Dermis blood vessel endothelial cell (primary cell): ENCODE results near the gene GATA3. TPM values are rescaled to one million over a fixed set of nuclear protein-coding genes. Genes with fewer than 3 reads are reported as not detected.
"Not testable (repeated sequence)": the region's sequence is repeated elsewhere in the genome, so short reads cannot be mapped to it uniquely, and the experiment has no call there.

Source experiments
- DNase-seq: peaks from one replicate; pipeline ENCODE4 v3.0.0; 2010
- total RNA-seq: library from RNA; depleted of rRNA; stranded (reverse); fragments of >200 nt; gene quantifications from 2 replicates; pipeline ENCODE4 v1.2.3, GENCODE V29; 2014

The GATA3 gene
- total RNA-seq = 0.05 and 0.17 TPM in 2 replicates

DNA sequence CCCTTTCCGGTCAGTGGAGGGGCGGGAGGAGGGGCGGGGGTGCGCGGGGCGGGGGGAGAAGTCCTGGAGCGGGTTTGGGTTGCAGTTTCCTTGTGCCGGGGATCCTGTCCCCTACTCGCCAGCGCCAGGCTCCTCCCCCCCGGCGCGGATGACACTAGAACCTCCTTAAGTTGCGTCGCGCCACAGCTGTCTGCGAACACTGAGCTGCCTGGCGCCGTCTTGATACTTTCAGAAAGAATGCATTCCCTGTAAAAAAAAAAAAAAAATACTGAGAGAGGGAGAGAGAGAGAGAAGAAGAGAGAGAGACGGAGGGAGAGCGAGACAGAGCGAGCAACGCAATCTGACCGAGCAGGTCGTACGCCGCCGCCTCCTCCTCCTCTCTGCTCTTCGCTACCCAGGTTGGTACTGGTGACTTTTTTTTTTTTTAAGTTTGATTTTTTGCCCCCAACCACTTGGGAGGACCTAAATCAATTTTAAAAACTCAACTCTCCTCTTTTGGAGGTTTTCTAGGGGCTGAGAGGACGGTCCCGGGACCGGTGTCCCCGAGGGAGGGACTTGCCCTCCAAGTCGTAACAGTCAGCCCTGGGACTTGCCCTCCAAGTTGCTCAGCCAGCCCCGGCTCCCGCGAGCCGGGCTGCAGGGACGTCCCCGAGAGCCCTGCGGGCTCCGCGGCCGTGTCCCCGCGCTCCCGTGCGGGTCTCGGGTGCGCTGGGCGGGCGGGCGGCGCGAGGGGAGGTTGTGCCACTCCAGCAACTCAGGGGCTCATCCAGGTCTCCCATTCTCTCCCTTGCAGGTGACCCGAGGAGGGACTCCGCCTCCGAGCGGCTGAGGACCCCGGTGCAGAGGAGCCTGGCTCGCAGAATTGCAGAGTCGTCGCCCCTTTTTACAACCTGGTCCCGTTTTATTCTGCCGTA is at the start of gene GATA3:
GATA3 (plus strand) TSS at position 195 of the 914 bp plus-strand sequence. CDS start 968 bp downstream, outside the sequence.
- peak; percentile 55 for DNase-seq

DNA sequence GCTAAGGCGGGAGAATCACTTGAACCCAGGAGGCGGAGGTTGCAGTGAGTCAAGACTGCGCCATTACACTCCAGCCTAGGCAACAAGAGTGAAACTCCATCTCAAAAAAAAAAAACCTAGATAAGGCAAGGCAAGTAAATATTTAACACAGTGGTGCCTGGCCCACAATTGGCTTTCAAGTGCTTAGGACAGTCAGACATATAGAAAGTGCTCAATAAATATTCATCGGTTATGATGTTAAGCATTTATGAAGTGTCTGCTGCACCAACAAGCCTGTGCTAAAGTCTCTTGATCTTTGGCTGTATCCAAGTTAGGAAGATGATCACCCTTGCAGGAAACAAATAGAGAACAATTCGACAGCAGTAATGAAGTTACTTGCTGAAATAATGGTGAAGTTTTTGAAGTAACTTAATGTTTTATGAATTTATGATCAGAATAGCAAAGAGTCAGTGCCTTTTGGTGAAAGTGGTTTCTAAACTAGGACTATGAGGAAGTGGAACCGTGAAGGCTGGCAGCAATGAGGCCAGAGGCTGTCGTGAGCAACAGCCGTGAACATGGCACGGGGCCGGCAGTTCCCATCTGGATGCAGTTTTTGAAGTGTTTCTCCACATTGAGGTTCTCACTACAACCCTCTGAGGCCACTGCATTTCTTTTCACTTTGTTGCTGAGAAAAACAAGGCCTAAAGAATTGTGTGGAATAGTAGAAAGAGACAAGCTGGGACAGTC is 48.1 kb upstream of the GATA3 start:
- no peak for DNase-seq

DNA sequence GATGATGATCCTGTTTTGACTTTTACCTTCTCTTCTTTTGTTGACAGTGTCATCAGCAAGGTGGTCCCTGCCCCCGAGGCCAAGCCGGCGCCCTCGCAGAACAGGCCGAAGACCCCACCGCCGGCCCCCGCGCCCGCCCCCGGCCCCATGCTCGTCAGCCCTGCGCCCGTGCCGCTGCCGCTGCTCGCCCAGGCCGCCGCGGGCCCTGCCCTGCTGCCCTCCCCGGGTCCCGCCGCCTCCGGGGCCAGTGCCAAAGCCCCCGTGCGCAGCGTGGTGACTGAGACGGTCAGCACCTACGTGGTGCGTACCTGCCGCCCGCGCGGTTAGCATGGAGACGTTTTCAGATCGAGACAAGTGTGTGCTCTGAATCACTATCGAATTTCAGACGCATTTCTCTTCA is 45.5 kb upstream of the GATA3 start:
- DNase-seq = no peak

DNA sequence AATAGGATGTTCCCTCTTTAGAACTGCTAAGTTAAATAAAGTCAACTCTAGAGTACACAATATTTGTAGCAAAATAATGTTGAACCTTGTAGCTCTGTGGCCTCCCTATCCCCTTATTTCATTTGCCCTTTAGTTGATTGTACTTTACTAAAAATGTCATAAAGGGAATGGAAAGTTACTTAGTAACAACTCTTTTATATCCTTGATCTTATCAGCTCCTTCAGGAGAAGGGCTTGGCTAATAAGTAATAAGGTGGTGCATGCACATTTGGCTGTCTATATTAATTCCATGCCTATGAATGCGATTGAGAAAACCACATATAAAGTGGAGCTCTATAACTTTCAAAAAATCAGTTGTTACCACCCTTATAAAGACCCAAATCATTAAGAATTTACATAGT is 41.5 kb upstream of the GATA3 start:
- no peak for DNase-seq

DNA sequence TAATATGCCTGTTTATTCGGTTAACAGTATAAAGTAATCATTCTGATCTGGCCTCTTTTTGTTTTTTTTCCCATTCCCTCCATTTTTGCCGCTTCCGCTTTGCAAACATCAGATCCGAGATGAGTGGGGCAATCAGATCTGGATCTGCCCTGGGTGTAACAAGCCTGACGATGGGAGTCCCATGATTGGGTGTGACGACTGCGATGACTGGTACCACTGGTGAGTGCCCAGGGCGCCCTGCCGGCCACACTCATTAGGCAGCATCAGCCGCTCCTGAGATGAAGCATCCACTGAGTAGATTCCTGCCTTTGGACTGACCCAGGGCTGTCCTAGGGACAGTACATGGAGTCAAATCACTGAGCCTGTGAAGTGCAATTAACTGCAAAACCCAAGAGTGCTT is 40.9 kb upstream of the GATA3 start:
- no peak for DNase-seq

DNA sequence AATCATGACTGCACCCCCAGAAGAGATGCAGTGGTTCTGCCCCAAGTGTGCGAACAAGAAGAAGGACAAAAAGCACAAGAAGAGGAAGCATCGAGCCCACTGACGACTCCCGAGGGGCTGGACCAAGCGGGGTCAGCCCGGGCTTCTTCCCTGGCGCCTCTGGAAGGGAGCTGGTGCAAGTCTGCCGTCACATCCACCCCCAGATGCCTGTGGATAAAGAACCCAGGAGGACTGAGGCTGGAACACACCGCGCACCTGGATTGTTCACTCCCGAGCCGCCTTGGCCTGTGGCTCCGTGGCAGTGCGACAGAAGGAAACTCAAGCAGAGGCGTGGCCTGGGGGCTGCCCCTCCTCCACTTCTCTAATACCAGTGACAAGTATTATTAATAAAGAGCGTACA is 39.8 kb upstream of the GATA3 start:
- DNase-seq = no peak

DNA sequence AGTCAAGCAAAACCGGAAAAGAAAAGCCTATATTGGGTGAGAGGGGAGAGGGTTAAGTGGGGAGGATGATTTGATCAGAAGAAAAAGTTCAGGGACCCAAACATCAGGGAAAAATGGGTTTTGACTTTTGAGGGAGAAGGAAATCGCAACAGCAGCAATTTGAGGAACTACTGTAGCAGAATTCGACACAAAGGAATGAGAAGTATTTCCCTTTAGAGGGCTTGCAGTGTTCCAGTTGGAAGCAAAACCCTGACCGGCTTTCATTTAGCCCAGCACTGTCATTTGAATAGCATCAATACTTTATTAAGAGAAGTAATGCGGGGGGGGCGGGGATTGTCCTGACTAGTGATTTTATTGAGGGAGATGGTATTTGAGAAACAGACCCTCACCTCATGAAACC is 37.2 kb upstream of the GATA3 start:
- DNase-seq = no peak

DNA sequence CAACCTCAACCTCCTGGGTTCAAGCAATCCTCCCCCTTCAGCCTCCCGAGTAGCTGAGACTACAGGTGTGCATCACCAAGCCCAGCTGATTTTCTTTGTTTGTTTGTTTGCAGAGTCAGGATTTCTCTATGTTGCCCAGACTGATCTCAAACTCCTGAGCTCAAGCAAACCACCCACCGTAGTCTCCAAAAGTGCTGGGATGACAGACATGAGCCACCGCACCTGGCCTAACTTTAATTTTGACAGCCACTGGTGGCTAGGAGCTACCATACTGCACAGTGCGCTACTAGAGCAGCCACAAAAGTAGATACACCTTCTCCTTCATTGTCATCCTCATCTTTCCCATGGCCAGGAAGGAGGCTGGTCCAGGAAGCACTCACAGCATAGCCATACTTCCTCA is 31.2 kb upstream of the GATA3 start:
- DNase-seq = no peak

DNA sequence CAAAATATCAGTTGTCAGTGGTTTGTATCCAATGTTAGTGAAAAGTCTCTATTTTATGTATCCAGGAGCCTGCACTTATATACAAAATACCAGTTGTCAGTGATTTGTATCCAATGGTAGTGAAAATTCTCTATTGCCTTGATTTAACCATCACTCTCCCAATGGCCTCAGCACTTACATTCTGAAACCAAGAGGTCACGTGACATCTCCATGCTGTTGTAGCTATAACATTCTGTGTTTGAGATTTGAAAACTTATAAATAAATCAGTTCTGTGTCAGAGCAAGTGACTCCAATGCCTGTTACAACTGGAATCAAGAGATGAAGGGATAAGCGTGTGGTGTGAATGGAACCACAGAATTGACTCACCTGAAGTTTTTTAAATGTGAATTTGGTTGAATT is 30.6 kb upstream of the GATA3 start:
- no peak for DNase-seq

DNA sequence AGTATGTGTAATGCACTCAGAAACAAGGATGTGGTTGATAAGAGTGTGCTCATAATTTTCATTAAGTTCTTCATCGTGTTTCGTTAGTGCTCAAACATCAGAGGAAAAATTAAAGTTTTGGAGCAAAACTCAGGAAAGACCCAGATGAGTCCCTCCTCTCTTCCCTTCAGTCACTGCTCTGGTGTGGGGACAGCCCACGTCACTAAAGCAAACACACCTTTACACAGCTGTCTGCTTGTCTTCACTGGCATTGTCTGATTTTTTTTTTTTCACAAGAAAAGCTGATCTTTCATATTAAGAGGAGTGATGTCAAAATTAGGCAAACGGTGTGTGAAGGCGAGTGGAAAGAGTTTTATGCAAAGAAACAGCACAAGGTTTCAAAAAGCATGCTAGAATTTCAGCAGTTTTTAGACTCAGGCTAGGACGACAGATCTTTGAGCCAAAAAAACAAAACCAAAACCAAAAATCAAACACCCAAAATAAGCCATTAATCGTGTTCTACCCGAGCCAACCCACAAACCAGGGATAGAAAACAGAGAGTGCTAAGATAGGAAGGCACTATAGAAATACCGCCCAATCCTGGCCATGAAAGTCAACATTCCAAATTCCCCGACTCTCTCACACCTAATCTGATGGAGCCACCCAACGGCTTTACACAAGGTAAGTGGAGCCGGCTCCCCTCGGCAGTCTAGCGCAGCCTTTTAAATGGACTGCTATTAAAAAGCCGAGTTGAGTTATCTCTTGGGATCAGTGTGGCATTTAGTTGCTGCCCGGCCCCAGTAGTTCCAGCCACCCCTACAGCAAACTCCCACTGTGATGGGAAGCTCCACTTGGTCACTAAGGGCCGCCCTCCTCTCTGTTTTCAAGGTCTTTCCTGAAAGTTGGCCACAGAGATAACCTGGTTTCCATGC is 27.9 kb upstream of the GATA3 start:
- DNase-seq = no peak

DNA sequence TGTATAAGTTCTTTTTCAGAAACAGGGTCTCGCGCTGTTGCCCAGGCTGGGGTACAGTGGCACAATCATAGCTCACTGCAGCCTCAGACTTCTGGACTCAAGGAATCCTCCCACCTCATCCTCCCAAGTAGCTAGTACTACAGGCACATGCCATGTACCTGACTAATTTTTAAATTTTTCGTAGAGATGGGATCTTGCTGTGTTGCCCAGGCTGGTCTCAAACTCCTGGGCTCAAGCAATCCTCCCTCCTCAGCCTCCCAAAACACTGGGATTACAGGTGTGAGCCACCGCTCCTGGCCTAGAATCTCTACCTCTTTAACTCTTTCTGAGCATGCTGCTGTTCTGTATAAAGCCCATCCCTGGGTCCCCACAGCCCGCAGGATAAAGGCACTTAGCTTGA is 23.3 kb upstream of the GATA3 start:
- not testable (repeated sequence) for DNase-seq

DNA sequence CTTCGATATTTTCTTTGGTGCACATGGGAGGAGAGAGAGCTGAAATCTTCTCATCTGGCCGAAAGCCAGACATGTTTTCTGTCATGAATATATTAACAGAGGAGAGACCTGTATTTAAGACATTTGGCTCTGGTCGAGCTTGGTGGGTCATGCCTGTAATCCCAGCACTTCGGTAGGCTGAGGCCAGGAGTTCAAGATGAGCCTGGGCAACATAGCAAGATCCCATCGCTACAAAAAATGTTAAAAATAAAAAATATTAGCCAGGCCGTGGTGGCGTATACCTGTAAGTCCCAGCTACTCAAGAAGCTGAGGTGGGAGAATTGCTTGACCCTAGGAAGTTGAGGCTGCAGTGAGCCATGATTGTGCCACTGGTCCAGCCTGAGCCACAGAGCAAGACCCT is 21.9 kb upstream of the GATA3 start:
- DNase-seq = no peak

DNA sequence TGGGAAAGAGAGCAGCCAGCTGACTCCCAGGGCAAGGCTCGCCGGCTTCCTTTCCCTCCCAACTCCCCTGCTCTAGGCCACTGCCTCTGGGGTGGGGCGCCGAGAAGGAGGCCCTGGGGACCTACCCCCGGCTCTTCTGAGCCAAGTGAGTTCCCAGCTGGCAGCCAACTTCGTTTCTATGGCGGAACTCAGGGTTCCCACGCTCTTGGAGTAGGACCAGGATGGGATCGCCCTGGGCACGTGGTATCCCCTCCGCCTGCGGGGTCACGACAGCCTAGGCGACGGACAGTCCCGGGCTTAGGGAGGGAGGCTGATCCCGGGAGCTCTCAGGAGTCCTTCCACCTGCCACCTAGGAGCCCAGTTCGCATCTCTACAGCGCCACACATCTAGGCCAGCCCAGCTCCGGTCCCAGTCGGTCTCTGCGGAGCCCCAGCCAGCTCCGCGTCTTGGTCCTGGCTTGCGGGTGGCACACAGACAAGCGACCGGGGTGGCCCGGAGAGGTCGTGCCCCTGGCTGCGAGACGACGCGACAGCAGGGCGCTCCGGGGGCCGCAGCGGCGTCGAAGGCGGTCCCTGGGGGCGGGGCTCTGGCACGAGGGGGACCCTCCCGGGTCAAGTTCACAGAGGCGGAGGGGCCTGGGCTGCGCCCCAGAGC is 20.5 kb upstream of the GATA3 start:
- DNase-seq = no peak

DNA sequence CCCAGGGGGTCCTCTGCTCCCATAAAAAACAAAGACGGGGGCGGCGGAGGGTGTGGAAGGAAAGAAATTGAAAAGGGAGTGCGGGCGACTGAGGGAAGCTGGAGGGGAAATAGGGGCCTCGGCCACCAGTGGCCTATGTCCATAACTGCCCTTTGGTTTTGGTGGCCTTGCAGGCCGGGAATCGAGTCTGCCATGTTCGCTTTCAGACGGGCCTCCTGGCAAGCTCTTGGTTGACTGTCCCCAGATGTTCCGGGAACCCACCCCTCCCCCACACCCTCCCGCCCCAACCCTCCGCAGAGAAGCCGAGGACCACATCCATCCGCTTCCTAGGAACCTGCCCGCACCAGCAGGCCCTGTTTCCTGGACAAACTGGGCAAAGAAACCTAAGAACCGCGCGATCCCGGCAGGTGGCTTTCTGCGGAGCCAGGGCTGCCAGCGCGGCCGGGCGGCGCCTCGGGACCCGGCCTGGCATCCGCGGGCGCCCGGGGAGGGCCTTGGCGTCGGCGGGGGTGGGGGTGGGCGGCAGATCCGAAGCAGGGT is 20.0 kb upstream of the GATA3 start:
- DNase-seq = no peak

DNA sequence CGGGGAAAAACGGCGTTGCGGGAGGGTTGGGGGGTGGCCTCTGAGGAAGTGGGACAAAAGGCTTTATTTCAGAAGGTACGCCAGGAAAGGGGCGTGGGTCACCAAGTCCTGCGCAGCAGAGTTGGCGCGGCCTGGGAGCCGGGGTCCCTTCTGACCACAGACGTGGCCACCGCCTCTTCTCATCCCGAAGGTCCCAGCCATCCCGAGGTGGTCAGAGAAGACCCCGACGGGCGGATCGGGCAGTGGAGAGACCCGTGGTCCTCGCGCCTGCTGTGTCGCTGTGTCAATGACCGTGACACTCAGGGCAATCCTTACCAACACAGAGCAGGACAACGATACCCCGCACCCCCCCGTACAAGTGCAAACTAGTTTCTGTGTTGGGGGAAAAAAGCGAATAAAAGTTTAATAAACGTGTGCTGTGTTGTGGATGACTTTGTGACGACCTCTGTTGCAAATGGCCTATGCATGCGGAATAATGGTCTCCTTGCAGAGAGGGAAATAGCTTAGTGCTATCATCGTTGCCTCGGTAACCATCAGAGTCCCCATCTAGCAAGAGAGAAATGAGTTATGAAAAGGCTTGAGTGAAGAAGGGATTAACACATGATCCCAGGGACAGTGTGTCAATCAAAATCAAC is 19.4 kb upstream of the GATA3 start:
- DNase-seq = no peak

DNA sequence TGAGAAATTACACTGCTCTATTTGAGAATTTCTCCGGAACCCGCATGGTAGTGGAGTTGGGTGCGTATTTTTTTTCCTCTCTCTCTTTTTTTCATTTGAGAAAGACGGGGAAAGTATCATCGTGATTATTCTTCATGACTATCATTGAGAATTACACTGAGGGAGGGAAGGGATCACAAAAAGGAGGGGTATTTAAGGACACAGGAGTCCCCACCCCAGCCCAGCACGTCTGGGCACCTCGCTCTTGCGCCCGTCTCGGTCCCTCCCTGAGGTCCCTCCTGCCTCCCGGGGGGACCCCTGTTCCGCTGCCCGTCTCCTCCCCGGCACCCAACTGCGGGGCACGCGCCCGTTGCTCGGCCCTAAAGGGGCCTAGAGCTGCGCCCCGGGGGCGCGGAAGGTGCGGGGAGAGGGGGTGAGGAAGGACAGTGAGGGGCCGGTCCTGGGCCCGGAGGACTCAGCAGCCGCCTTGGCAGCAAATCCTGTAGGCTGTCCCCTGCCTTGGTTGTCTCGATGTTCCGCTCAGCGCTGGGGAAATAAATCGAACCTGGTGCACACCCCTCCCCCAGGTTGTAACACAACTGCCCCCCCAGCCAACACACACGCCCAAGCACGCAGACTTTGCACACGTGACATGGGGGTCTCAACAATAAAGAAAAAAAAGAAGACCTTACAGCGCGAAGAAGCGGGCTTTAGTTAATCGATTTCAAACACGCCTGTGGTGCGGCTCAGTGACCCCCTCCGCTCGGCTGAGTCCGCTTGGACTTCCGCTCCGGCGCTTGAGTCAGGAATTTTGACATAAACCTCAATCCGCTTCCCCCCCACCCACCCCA is 18.6 kb upstream of the GATA3 start:
- DNase-seq = no peak

DNA sequence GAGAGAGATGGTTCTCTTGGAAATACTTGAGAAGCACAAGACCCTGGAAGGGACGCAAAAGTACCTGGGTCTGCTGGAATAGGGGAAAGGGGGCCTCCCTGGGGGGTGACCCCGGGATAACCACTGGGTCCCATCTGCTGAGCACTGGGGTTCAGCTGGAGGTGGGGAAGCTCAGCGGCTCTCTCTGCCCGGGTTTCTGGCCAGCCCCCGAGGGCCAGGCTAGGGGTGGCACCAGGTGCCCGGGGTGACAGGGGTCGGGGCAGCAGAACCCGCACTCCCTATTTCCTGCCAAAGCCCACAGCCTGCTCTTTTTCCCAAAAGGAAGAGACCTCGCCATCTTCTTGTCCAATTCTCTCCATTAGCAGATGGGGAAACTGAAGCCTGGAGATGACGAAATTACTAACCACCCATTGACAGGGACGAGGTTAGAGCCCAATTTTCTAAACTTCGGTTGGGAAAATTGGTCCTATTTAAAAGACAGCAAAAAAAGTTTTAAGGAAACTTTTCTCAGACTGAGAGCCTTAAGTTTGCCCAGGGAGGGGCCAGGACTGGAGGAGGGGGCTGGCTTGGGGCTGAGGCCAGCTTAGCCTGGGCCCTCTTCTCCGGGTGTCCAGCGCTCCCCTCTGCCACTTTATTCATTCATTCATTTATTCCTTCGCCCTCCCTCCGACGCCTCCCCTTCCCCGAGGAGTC is 17.8 kb upstream of the GATA3 start:
- no peak for DNase-seq

DNA sequence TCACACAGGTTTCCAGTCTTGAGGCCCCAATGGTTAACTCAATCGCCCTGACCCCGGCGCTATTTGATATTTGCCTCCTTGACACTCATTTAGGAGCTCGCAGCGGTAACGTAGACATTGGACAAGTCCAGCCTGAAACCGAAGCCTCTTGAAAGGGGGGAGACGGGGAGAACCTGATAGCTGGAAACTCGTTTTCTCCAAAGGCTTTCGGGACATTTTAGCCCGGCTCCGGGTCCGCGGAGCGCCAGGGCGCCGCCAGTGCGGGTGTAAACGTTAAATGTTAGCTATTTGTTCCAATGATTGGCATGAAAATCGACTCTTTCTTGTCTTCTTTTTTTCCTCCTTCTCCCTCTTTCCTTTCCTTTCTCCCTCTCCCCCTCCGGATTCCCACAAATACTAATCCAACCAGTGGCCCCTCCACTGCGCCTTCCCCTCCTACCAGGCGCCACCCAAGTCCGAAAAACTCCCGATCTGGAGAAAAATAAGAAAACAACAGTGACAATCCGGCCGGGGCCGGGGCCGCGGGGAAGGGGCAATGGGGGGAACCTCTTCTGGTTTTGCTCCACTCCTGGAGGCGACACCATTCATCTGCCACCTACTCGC is 17.2 kb upstream of the GATA3 start:
- no peak for DNase-seq
